NCI-H1694 treated with DMSO at 0.1 percent for 48 hours (cell line): ENCODE results near the gene C5orf15.
"Not testable (repeated sequence)": the region's sequence is repeated elsewhere in the genome, so short reads cannot be mapped to it uniquely, and the experiment has no call there.

Experiments used
- DNase-seq: peaks from one replicate; lab custom pipeline; 2025; lab: John Stamatoyannopoulos, UW

Gene C5orf15

GRCh38 chr5:133994297-133994989 is 26.0 kb upstream of the C5orf15 start:
- no peak for DNase-seq

DNA sequence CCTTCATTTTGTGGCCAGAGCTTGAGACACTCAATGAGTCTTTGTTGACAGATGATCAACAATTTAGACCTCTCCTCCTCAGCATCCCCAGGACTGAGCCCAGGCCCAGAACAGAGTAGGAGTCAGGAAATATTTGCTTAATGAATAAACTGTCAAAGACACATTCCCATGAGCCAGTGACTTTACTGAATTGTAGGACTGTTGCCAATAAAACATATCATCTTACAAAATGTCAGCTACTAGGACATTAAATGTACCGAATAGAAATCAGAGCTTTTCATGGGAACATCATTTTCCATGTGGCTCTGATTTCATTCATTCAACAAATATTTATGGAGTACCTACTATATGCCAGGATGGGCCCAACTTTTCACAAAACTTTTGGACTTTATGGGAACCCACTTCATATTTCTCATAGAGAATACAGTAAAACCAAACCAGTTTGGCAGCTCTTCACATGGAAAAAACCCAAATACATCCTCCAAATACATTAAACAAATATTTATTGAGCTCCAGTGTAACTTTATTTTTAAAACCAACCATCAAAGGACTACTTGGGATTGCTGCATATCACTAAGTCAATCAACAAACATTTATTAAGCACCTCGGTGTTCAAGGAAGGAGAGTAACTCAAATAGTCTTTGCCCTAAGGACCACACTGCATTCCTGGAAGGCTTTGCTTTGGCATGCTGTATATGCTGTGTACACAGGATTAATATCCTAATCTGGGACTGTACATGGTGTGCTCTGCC is 24.9 kb upstream of the C5orf15 start:
- no peak for DNase-seq

DNA sequence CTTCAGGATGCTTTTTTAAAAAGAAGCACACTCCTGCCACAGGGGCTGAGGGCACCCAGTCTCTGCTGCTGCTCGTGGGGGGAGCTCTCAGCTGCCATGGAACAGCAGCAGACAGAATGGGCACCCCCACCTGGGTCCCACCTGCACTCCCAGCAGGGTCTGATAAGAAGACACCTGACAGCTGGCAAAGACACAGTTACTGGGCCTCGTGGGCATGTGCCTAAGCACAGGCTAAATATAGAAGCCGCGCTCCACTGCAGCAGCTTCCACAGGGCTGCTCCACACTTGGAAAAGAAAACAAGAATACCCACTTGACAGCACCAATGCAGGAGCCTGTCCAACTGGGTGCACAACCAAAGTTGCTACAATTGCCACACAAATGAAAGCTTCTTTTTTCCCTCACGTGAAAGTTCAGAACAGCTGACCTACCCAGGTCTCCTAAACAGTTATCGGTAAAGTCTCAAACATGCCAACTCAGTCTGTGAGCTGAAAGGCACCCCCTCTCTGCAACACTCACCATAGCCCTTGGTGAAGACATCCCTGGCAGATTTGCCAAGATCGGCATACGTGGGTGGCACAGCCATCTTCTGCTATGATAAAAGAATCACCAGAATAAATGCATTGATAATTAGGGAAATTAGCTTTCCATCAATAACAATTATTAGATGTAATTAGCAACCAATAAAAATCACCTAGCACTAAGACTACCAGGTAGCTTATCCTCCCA is 24.2 kb upstream of the C5orf15 start:
- no peak for DNase-seq

- no peak for DNase-seq
Measured at GRCh38 chr5:133991171-133991910, 22.9 kb upstream of the C5orf15 start.

- no peak for DNase-seq
Measured at GRCh38 chr5:133990396-133990795, 22.0 kb upstream of the C5orf15 start.

GRCh38 chr5:133985540-133986180 is 17.2 kb upstream of the C5orf15 start:
- no peak for DNase-seq

GRCh38 chr5:133983674-133984073 is 15.2 kb upstream of the C5orf15 start:
- no peak for DNase-seq

GRCh38 chr5:133981714-133982113 is 13.3 kb upstream of the C5orf15 start:
- DNase-seq, result no peak

DNA sequence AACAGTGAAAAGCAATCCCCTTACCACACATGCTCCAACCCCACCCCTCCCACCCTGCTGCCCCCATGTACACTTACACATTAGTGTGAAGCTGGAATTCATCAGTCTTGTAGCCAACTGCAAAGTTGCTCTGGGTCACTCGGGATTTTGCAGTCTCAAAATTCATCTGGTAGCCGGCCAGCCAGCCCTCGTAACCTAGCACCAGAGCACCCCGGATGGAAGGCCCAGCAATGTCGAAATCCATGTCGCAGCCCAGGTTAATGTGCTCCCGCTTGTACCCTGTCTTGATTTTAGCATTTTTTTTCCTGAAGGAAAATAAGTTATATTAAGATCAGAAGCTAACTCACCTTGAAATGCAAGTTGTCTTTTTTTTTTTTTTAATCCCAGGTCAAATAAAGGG is 12.2 kb upstream of the C5orf15 start:
- no peak for DNase-seq

DNA sequence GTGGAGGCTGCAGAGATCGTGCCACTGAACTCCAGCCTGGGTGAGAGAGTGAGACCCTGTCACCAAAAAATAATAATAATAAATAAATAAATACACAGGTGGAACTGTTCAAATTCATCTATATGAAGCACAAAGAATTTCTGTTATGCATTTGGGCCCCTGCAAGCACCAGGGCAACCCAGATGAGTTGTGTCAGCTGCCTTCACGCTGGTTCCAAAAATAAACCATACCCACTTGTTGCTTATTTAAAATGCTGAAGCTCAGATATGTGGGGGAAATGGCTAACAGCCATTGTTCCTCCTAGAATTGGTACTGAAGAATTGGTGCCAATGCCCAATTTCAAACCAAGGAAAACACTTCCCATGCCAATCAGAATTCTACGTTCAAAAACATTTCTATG is 10.5 kb upstream of the C5orf15 start:
- DNase-seq, result no peak

DNA sequence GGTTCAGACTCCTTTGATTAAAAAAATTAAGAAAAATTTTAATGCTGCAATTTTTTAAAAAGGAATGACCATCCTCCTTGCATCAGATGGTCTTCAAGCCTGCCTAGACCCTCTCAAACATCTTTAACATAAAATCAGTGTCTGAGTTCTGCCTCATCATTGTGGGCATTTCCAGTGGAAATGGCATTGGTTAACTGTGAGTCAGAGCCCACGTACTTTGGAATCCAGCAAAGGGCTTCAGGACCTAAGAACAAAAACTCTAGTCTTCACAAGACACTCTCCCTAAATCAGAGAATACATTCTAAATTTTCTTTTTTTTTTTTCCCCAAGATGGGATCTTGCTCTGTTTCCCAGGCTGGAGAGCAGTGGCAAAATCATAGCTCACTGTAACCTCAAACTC is 9.4 kb upstream of the C5orf15 start:
- no peak for DNase-seq

- no peak for DNase-seq
Measured at GRCh38 chr5:133977161-133977787, 8.8 kb upstream of the C5orf15 start.

DNA sequence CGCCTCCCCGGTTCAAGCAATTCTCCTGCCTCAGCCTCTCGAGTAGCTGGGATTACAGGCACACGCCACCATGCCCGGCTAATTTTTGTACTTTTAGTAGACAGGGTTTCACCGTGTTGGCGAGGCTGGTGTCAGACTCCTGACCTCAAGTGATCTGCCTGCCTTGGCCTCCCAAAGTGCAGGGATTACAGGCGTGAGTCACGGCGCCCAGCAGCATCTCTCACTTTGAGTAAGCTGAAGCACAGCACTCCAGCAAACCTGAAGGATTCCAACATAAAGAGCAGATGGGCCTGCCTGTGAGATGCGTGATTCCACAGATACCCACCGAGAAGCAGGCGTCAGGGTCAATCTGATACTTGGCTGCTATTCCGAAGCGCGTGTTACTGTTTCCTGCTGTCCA is 7.1 kb upstream of the C5orf15 start:
- DNase-seq, result not testable (repeated sequence)

DNA sequence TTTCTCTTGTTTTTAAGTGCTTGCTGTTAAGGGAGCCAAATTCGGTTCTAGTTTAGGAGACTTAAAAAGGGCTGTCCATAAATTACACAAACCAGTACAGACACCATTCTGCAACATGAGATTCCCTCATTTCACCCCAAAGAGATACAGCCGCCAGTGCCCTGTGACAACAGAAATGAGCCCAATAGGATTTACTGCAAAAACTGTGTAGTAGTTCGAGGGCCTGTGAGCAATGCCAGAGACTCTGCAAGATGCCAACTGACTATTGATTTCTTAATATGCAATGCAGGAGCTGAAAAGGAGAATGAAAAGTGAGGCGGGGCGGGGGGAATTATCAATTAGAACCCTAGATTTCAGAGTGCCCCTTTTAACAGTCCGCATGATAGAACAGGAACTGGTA is 5.7 kb upstream of the C5orf15 start:
- DNase-seq, result no peak

DNA sequence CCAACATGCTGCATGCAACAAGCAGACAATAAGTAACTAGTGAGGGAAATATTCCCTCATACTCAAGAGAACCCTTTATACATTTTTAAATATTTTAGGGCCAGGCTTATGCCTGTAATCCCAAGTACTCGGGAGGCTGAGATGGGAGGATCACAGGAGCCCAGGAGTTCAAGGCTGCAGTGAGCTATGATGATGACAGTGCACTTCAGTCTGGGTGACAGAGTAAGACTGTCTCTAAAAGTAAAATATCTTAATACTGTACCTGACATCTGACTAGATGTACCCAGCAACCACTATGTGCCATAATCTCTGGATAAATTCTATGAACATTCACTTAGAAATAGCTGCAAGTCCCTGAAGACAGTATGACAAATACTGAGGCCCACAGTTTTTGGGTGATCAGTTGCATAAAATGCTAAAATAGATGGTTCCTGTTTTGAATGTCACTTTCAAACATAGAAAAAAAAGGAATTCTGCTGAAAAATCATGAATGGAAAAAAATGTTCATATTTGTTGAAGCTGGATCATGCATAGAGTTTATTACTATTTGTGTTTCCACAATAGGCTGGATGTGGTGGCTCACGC is 2.0 kb upstream of the C5orf15 start:
- no peak for DNase-seq

DNA sequence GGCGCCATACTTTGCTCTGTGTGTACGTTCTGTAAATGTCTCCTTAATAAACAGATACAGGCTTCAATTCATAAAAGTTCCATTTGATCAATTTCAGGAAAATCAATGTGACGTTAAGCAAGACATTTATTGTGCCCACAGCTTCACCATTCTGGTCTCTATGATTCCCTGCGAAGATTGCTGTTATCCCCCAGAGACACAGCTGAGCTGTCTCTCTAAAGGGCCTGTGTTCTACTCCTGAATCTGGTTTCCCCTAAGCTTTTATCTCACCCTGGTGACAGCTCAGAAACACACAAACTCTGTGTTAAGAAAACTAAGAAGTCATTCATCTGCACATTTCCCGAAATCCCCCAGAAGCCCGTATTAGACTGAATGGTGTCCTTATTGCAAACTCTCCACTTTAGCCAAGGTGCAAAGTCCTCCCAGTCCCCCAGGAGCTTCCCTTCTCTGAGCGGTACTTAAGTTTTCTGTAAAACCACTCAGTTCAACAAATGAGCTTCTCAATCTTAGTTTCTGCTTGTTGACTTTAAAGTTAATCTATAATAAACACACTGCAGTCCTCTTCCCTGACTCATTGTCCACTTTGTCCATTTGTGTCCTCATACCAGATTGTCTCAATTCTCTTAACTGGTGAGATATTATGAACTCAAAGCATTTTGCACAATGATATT is 1.4 kb upstream of the C5orf15 start:
- no peak for DNase-seq

DNA sequence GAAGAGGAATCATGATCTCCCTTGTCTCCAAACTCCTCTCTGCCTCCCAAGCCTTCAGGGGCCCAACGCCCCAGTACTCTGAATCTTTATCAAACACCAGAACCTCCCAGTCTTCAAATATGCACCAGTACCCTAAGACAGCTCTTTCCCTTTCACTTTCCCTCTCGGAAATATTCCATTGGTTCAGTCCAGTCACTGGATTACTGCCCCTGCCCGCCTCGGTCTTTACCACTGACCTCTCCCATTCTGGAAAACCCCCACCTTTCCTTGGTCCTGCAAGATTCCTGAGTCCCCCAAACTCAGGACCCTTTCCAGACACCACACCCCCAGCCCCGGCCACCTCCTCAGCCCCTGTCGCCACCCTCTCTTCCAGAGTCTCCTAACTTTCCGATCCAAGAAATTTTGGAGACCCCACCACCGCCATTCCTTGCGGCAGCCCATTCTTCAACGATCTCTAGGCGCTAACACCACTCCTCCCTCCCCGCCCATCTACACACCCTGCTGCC is 674 bp downstream of the C5orf15 start:
- no peak for DNase-seq

GRCh38 chr5:133967124-133967523 is 1.3 kb downstream of the C5orf15 start:
- DNase-seq, result no peak

- DNase-seq, result no peak
Measured at GRCh38 chr5:133966090-133966489, 2.3 kb downstream of the C5orf15 start.

GRCh38 chr5:133963493-133964128 is 4.8 kb downstream of the C5orf15 start:
- no peak for DNase-seq
